PC-9 (cell line): ENCODE results near the gene C3orf18.

Source experiments
- CTCF ChIP-seq: fragments of 200-600 bp; sonication (generic); conservative IDR thresholded peaks from 2 replicates; pipeline ENCODE4 v1.6.1; 2017; ENCODE audit warnings: mixed run types, antibody characterized with exemption, mild to moderate bottlenecking, moderate library complexity
- EZH2 ChIP-seq: fragments of 200-600 bp; sonication (generic); IDR thresholded peaks from 2 replicates; pipeline ENCODE4 v1.8.0; 2017; ENCODE audit warnings: antibody characterized with exemption, low read depth

GRCh38 chr3:50550079-50550736 is 17.3 kb downstream of the C3orf18 start:
- TF ChIP-seq EZH2: no peak
- TF ChIP-seq CTCF: peak; percentile 72
